Measurements from ENCODE around the gene R3HDML. TPM values are rescaled to one million over a fixed set of nuclear protein-coding genes. Genes with fewer than 3 reads are reported as not detected.

R3HDML gene
- total RNA-seq, 1 donor from 2014 or later: not detected

- Mint-ChIP-seq H3K9me3 (no peaks in the 10 kb centered on the region), H3K27me3 (ENCODE audit: low read depth) (peaks cover 3% of the 10 kb centered on the region), H3K4me1 (peaks cover 6% of the 10 kb centered on the region), H3K36me3 (no peaks in the 10 kb centered on the region), H3K4me3 (no peak overlapping the region), H3K27ac (no peak overlapping the region)
- no peak for TF ChIP-seq CTCF (IDR thresholded peaks at IDR 0.05; ENCODE audit: unreplicated experiment)
- DNase-seq (ENCODE audit: low spot score in 2 of 2, unreplicated experiment in 2 of 2): no peak
Observed at GRCh38 chr20:44334709-44335108, 2.1 kb upstream of the R3HDML start.

- H3K27ac Mint-ChIP-seq: no peak overlapping the region
- peaks cover 3% of the 10 kb centered on the region for H3K27me3 Mint-ChIP-seq (ENCODE audit: low read depth)
- no peak overlapping the region for H3K4me3 Mint-ChIP-seq
- peaks cover 4% of the 10 kb centered on the region for H3K4me1 Mint-ChIP-seq
- no peak for TF ChIP-seq CTCF (IDR thresholded peaks at IDR 0.05; ENCODE audit: unreplicated experiment)
- no peaks in the 10 kb centered on the region for H3K9me3 Mint-ChIP-seq
- H3K36me3 Mint-ChIP-seq: no peaks in the 10 kb centered on the region
- no peak for DNase-seq (ENCODE audit: low spot score in 2 of 2, unreplicated experiment in 2 of 2)
Observed at GRCh38 chr20:44335675-44336074, 1.2 kb upstream of the R3HDML start.

GRCh38 chr20:44336086-44336485 is 757 bp upstream of the R3HDML start:
- H3K27me3 Mint-ChIP-seq (ENCODE audit: low read depth): peaks cover 3% of the 10 kb centered on the region
- no peak for DNase-seq (ENCODE audit: low spot score in 2 of 2, unreplicated experiment in 2 of 2)
- TF ChIP-seq CTCF (IDR thresholded peaks at IDR 0.05; ENCODE audit: unreplicated experiment): no peak

GRCh38 chr20:44342248-44342647 is 5.4 kb downstream of the R3HDML start:
- TF ChIP-seq CTCF (IDR thresholded peaks at IDR 0.05; ENCODE audit: unreplicated experiment): no peak
- H3K36me3 Mint-ChIP-seq: no peaks in the 10 kb centered on the region
- H3K9me3 Mint-ChIP-seq: no peaks in the 10 kb centered on the region
- DNase-seq (ENCODE audit: low spot score in 2 of 2, unreplicated experiment in 2 of 2): no peak
- H3K4me3 Mint-ChIP-seq: no peak overlapping the region
- peak overlapping the region; percentile 90 for H3K27ac Mint-ChIP-seq
- no peaks in the 10 kb centered on the region for H3K27me3 Mint-ChIP-seq (ENCODE audit: low read depth)
- peaks cover 6% of the 10 kb centered on the region for H3K4me1 Mint-ChIP-seq

More at GRCh38 chr20:44336086-44336485, 757 bp upstream of the R3HDML start:
- Mint-ChIP-seq H3K9me3 (no peaks in the 10 kb centered on the region), H3K4me3 (no peak overlapping the region), H3K4me1 (peaks cover 4% of the 10 kb centered on the region), H3K36me3 (no peaks in the 10 kb centered on the region), H3K27ac (no peak overlapping the region)

- no peak for TF ChIP-seq CTCF (IDR thresholded peaks at IDR 0.05; ENCODE audit: unreplicated experiment)
- no peak overlapping the region for H3K27ac Mint-ChIP-seq
- peaks cover 6% of the 10 kb centered on the region for H3K4me1 Mint-ChIP-seq
- DNase-seq (ENCODE audit: low spot score in 2 of 2, unreplicated experiment in 2 of 2): no peak
- H3K36me3 Mint-ChIP-seq: no peaks in the 10 kb centered on the region
- no peaks in the 10 kb centered on the region for H3K9me3 Mint-ChIP-seq
- H3K4me3 Mint-ChIP-seq: no peak overlapping the region
- no peaks in the 10 kb centered on the region for H3K27me3 Mint-ChIP-seq (ENCODE audit: low read depth)
Observed at GRCh38 chr20:44343162-44343675, 6.4 kb downstream of the R3HDML start.

GRCh38 chr20:44344723-44345122 is 7.9 kb downstream of the R3HDML start:
- no peaks in the 10 kb centered on the region for H3K27me3 Mint-ChIP-seq (ENCODE audit: low read depth)
- H3K27ac Mint-ChIP-seq: no peak overlapping the region
- DNase-seq (ENCODE audit: low spot score in 2 of 2, unreplicated experiment in 2 of 2): no peak
- H3K9me3 Mint-ChIP-seq: no peaks in the 10 kb centered on the region
- no peak for TF ChIP-seq CTCF (IDR thresholded peaks at IDR 0.05; ENCODE audit: unreplicated experiment)
- no peak overlapping the region for H3K4me3 Mint-ChIP-seq
- peaks cover 6% of the 10 kb centered on the region for H3K4me1 Mint-ChIP-seq
- H3K36me3 Mint-ChIP-seq: no peaks in the 10 kb centered on the region

All from mesothelial cell of epicardium (in vitro differentiated cells).